SKM-1 (cell line): Measurements from ENCODE around the gene DYRK1A.
A peak's percentile ranks its signal among the peaks of the same experiment; 100 is the strongest.

Source experiments
- DNase-seq: peaks from one replicate; lab custom pipeline; 2025; ENCODE audit not compliant: unreplicated experiment; lab: John Stamatoyannopoulos, UW

DYRK1A gene

DNA sequence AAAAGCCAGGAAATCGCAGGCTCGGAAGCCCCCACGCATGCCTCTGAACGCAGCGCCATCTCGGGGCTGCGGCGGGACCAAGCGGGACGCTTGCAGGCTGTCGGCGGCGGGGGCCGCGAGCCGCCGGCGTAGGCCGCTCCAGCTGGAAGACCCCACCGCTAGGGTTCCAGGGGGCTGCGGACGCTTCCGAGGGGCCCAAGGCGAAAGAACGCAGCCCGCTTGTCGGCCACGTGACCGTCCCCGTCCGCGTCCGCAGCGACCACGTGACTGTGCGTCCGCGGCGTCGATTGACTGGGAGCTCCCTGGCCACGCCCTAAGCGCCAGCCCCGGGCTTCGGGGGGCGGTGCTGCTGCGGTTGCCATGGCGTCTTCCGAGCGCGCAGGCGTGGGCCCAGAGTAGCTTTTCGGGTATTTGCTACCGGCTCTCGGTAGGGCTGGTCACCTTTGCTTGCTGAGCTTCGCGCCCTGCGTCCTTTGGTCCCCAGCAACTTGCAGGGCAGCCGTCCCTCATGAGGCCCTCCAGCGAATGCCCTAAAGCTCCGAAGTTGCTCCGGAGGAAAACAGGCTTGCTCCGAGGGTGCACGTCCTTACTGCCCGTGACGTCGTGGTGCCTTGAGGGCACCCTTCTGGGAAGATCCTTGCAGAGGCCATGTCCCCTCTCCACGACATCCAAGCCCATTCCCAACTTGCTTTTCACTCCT, 197.2 kb downstream of the DYRK1A start:
- DNase-seq: peak; percentile 72

DNA sequence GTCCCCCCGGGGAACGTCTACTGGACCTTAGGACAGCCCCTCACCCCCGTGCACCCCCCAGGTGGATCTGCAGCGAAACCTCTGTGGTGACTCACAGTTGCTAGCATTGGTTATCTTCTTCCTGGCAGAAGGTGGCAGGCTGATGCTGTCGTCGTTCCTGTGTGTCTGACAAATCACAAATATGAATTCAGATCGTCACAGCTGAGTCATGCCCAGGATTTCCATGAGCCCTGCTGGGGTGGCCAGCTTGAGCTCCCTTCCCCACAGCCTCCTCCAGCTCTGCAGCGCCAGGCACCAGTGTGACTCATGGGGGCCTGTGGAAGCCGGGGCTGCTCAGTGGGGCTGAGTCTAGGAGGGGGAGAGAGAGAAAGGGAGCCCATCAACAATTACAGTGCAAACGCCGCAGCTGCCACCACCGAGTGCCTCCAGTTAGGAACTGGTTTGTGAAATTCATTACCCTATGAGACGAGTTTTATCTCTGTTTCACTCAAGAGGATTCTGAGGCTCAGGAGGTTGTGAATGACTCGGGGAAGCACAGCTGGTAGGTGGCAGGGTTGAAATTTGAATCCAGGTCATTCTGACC, 197.9 kb downstream of the DYRK1A start:
- DNase-seq: no peak

DNA sequence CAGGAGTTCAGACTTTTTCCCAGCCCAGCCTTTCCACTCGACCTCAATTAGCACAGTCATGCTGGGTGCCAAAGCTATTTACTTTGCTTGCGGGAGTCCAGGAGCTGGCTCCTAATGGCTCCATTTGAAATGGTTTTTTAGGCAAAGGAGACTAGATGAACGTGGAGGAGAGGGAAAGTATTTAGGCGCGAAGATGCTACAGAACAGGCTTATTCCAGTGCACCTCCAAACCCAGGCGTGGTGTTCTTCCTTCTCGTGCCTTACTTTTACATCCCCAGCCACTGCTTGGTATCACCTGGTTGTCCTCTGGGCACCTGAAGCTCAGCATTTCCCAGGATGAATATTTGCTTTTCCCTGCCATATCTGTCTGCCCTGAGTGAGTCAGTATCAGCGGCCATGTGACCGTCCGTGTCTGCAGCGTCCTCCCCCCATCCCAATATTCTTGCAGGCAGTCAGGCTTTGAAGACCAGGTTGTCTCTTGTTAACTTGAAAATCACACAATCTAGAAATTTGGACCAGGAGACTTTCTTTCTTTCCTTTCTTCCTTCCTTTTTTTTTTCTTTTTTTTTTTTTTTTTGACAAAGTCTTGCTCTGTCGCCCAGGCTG, 198.5 kb downstream of the DYRK1A start:
- no peak for DNase-seq

DNA sequence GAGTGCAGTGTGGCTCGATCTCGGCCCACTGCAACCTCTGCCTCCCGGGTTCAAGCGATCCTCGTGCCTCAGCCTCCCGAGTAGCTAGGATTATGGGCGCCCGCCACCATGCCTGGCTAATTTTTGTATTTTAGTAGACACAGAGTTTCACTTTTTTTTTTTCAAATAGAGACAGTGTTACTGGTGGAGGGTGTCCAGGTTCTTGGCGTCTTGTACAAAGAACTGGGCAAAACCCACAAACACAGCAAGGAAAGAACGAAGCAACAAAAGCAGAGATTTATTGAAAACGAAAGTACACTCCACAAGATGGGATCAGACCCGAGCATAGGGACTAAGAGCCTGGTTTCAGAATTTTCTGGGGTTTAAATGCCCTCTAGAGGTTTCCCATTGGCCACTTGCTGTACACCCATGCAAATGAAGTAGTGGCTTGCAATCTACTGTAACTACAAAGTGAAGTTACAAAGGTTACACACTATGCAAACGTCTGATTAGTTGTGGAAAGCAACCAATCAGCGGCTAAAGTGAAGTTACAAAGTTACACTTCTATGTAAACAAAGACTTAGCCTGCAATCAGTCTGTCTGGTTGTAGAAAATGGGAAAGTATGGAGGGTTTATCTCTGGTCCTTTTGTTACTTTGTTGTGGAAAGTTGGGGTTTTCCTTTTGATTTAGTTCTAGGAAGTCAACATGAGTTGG, 199.1 kb downstream of the DYRK1A start:
- DNase-seq: no peak

DNA sequence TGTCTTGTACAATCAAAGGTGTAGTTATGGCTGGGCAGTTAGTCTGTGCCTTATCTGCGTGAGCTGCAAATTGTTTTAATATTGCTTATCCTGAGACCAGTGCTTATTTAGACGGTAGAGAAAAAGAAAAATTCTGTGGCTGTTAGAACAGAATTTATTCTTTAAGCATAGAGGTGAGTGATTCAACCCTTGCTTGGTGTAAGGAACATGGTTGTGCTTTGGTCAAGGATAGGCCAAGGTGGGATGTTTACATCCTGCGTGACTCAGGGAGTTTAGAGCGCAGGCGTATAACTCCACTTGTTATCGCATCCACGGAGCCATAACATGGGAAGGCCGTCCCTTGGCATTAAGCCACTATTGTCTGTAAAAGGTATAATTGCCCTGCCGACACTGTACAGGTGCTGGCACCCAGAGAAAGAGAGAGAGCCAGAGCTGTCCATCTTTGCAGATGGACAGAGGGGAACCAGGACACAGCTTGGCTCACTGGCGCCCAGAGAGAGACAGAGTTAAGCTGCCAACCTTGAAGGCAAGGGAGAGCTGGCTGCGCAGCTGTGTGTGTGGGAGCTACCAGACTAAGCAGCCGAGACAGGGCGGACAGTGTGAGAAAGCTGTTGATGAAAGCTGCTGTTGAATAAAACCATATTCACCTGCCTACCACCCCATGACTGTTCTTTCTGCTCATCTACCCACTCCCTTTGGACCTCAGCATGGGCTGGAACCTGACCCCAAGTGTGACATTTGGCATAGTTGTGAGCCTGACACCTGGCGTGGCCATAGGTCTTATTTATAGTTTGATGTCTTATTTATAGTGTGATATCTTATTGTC, 200.4 kb downstream of the DYRK1A start:
- DNase-seq: no peak

DNA sequence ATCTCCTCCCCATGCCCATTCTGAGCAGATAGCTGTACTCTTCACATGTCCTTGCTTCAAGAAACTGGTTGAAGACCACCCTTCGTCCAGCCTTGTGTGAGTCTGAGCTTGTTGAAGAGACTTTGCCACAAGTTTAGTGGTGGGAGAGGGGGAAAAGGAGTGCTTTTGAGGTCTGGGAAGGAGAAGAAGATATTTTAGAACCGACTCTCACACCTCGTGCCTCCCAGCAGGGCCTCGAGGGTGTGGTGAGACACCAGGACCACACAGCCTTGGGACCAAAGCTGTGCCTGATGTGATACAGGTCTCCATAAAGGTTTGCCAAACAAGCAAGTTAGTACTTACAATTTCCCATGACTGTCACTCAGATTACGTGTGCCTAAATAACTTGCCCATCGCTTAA, 201.8 kb downstream of the DYRK1A start:
- no peak for DNase-seq

DNA sequence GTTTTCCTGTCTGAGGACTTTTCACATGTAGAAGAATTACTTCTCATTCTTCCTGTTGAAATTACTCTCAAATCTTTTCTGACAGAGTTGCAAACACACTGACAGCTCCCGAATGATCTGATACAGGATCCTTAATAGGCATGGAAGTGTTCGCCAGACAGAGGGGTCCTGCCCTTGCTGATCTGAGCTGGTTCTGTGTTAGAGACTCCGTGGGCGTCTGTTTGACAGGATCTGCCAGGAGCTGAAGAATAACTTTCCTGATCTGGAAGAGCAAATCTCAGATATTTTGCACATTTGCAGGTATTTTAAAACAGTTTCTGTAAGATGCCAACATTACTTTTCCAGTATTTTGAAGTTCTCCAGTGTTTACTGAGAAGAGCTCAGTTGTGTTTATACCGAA, 202.3 kb downstream of the DYRK1A start:
- DNase-seq: no peak

DNA sequence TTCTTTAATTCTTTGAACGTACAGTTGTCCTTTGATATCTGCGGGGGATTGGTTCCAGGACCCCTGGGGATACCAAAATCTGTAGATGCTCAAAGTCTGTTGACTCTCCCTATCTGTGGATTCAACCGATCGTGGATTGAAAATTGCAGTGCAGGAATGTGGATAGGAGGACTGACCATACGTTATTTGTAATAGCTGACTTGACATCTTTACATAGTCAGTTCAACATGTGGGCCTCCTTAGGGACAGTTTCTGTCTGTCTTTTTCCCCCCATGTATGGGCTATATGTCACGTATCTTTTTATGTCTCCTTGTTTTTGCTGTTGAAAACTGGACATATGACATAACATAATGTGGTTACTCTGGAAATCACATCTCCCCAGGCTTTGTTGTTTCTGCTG, 204.9 kb downstream of the DYRK1A start:
- DNase-seq: no peak

DNA sequence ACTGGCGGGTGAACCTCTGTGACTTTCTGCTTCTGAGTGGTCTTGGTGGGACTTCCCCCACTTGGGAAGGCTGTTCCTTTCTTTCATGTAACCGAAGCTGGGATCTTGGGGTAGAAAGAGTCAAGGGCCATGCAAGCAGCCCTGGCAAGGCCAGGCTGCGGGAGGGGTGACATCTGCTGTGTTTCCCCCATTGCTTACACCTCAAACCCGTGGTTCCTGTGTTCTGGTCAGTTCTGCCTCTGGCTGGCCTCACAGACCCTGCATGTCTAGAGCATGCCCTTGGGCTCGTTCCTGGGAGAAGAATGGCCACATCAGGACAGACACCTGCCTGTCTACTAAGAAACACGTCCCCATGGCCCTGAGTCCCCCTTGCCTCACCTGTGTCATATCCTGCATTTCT, 207.7 kb downstream of the DYRK1A start:
- no peak for DNase-seq

DNA sequence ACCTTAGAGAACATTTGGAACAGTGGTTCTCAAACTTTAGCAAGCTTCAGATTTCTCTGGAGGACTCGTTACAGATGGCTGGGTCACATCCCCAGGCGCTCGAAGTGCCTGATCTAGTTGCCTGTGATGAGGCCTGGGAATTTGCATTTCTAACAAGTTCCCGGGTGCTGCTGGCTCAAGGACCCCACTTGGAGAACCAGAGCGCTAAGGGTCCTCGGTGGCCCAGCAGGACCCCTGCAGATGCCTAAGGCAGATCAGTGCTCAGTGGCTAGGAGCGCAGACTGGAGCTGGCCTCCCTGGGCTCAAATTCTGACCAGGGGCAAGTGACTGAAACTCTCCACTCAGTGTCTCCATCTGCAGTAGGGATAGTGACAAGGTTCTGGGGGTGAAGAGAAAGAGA, 208.2 kb downstream of the DYRK1A start:
- DNase-seq: no peak

DNA sequence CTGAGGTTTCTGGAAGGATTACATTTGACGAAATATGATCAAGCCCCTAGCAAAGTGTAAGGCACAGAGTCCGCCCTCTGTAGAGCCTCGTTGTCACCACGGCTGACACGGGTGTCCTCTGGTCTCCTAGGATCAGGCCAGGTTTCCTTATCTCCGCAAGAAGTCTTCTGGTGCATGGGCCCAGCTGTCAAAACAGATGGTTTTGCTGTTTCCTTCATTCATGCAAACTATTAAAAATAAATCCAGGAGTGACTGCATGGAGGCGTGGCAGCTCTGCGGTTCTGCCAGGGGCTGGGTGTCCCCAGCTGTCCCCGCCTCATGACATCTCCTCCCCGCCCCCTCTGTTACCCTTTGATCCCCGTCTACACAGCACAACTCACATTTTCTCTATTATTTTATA, 209.0 kb downstream of the DYRK1A start:
- DNase-seq: no peak
